GM23338 (cell line): ENCODE data around the gene BSCL2. TPM values are rescaled to one million over a fixed set of nuclear protein-coding genes. Genes with fewer than 3 reads are reported as not detected.
A peak's percentile ranks its signal among the peaks of the same experiment; 100 is the strongest.

ENCODE experiments used
- ATAC-seq: fragments of 200-7000 bp; cut with Tn5 transposase; 3 replicates; pipeline ENCODE4 v1.9.1; 2020
- DNase-seq: peaks from one replicate; pipeline ENCODE4 v3.0.0-alpha.2; 2015; ENCODE audit warnings: low spot score
- H2AFZ ChIP-seq: fragments of 200-600 bp; sonication (generic); 2 replicates; pipeline ENCODE4 v1.8.0; 2016; ENCODE audit warnings: antibody characterized with exemption, mild to moderate bottlenecking, moderate library complexity
- H3F3A ChIP-seq: fragments of 200-600 bp; sonication (generic); replicated peaks from 2 replicates; pipeline ENCODE4 v1.8.0; 2017; ENCODE audit warnings: antibody characterized with exemption, mixed run types, low read depth
- H3K27ac ChIP-seq: fragments of 200-600 bp; sonication (generic); 2 replicates; pipeline ENCODE4 v1.6.1; 2016; ENCODE audit warnings: low read depth
- H3K27me3 ChIP-seq: fragments of 200-600 bp; sonication (generic); 2 replicates; pipeline ENCODE4 v1.8.0; 2016; ENCODE audit warnings: mild to moderate bottlenecking, mixed run types, moderate library complexity; ENCODE audit not compliant: insufficient read depth
- H3K36me3 ChIP-seq: fragments of 200-600 bp; sonication (generic); 2 replicates; pipeline ENCODE4 v1.8.0; 2016; ENCODE audit warnings: mild to moderate bottlenecking; ENCODE audit not compliant: insufficient read depth
- H3K4me1 ChIP-seq: fragments of 200-600 bp; sonication (generic); 2 replicates; pipeline ENCODE4 v1.8.0; 2016; ENCODE audit warnings: mild to moderate bottlenecking, moderate library complexity; ENCODE audit not compliant: insufficient read depth
- H3K4me2 ChIP-seq: fragments of 200-600 bp; sonication (generic); 2 replicates; pipeline ENCODE4 v1.7.1; 2017; ENCODE audit warnings: mixed run types
- H3K4me3 ChIP-seq: fragments of 200-600 bp; sonication (generic); 2 replicates; pipeline ENCODE4 v1.6.1; 2016; ENCODE audit warnings: mixed run types
- H3K79me2 ChIP-seq: fragments of 200-600 bp; sonication (generic); replicated peaks from 2 replicates; pipeline ENCODE4 v1.8.0; 2017; ENCODE audit warnings: mild to moderate bottlenecking; ENCODE audit not compliant: insufficient read depth
- H3K9me2 ChIP-seq: fragments of 200-600 bp; sonication (generic); 2 replicates; pipeline ENCODE4 v1.8.0; 2017; ENCODE audit not compliant: insufficient read depth
- H4K20me1 ChIP-seq: fragments of 200-600 bp; sonication (generic); replicated peaks from 2 replicates; pipeline ENCODE4 v1.8.0; 2017; ENCODE audit warnings: mild to moderate bottlenecking; ENCODE audit not compliant: insufficient read depth
- H3K27ac Mint-ChIP-seq: 2 replicates; pipeline ENCODE4 v1.8.0; 2020; ENCODE audit warnings: inconsistent platforms, mild to moderate bottlenecking, moderate library complexity, mixed read lengths
- H3K27me3 Mint-ChIP-seq: 3 replicates; pipeline ENCODE4 v1.8.0; 2022; ENCODE audit warnings: low read depth, mild to moderate bottlenecking, moderate library complexity, mixed read lengths, inconsistent platforms; ENCODE audit not compliant: insufficient read depth, poor library complexity
- H3K36me3 Mint-ChIP-seq: 3 replicates; pipeline ENCODE4 v1.8.0; 2021; ENCODE audit warnings: low read depth, mild to moderate bottlenecking, inconsistent platforms, moderate library complexity, mixed read lengths
- H3K4me1 Mint-ChIP-seq: 3 replicates; pipeline ENCODE4 v1.8.0; 2020; ENCODE audit warnings: mild to moderate bottlenecking, inconsistent platforms, mixed read lengths
- H3K4me3 Mint-ChIP-seq: 3 replicates; pipeline ENCODE4 v1.8.0; 2021; ENCODE audit warnings: moderate library complexity, mild to moderate bottlenecking, inconsistent platforms, mixed read lengths
- H3K9me3 Mint-ChIP-seq: 3 replicates; pipeline ENCODE4 v1.8.0; 2020; ENCODE audit warnings: moderate library complexity, mild to moderate bottlenecking, inconsistent platforms, mixed read lengths
- CREB1 ChIP-seq: fragments of 250-450 bp; sonication (Bioruptor Pico); IDR thresholded peaks from 2 replicates; pipeline ENCODE4 v1.5.0; 2020; ENCODE audit warnings: low read depth, mild to moderate bottlenecking, moderate library complexity
- EZH2 ChIP-seq: fragments of 200-600 bp; sonication (generic); IDR thresholded peaks from one replicate; pipeline ENCODE4 v1.8.0; 2017; ENCODE audit warnings: antibody characterized with exemption, mild to moderate bottlenecking, low read depth; ENCODE audit not compliant: unreplicated experiment
- EZH2phosphoT487 ChIP-seq: fragments of 200-600 bp; sonication (generic); IDR thresholded peaks from one replicate; pipeline ENCODE4 v1.8.1; 2018; ENCODE audit warnings: antibody characterized with exemption; ENCODE audit not compliant: unreplicated experiment
- JUNB ChIP-seq: IDR thresholded peaks from one replicate; pipeline ENCODE4 v1.6.1; 2016; ENCODE audit warnings: antibody characterized with exemption; ENCODE audit not compliant: unreplicated experiment
- POLR2AphosphoS5 ChIP-seq: IDR thresholded peaks from 2 replicates; pipeline ENCODE4 v1.6.1; 2016; ENCODE audit warnings: antibody characterized with exemption, low read depth
- STAT1 ChIP-seq: IDR thresholded peaks from one replicate; pipeline ENCODE4 v1.6.1; 2016; ENCODE audit warnings: antibody characterized with exemption; ENCODE audit not compliant: unreplicated experiment
- ZNF114 ChIP-seq: fragments of 250-450 bp; sonication (Bioruptor Pico); IDR thresholded peaks from 2 replicates; pipeline ENCODE4 v1.5.0; 2020; ENCODE audit warnings: mild to moderate bottlenecking, moderate library complexity
- ZNF331 ChIP-seq: fragments of 250-450 bp; sonication (Bioruptor Pico); IDR thresholded peaks from 2 replicates; pipeline ENCODE4 v1.5.0; 2020; ENCODE audit warnings: low read depth, mild to moderate bottlenecking, moderate library complexity
- polyA plus RNA-seq: library from polyadenylated mRNA; unstranded; fragments of >200 nt; fragmentation: Nextera tagmentation; extraction: Ambion mirVana; gene quantifications from 2 replicates; pipeline ENCODE4 v1.2.1, GENCODE V29; 2016
- total RNA-seq: library from RNA; depleted of rRNA; stranded (reverse); fragments of >200 nt; shearing (Covaris generic); gene quantifications from 2 replicates; pipeline ENCODE4 v1.2.3, GENCODE V29; 2014
- TF ChIP-seq, protein P1 (sequence below), 2 experiments: fragments of 200-600 bp in 1 of 2; sonication (generic) in 1 of 2; conservative IDR thresholded peaks; 2 replicates each; pipeline versions ENCODE4 v1.5.1 to v1.6.1; 2016 to 2017; ENCODE audit warnings: antibody characterized with exemption in 2 of 2, low read depth in 2 of 2, mild to moderate bottlenecking in 2 of 2, moderate library complexity in 1 of 2
- TF ChIP-seq, protein P2 (sequence below): IDR thresholded peaks from one replicate; pipeline ENCODE4 v1.6.1; 2018; ENCODE audit warnings: antibody characterized with exemption; ENCODE audit not compliant: unreplicated experiment
- TF ChIP-seq, protein P3 (sequence below): IDR thresholded peaks from 2 replicates; pipeline ENCODE4 v1.6.1; 2016; ENCODE audit warnings: antibody characterized with exemption

The BSCL2 gene
- total and polyA plus RNA-seq, 2 experiments from 2014 or later: 60.2 to 81.7 TPM

DNA sequence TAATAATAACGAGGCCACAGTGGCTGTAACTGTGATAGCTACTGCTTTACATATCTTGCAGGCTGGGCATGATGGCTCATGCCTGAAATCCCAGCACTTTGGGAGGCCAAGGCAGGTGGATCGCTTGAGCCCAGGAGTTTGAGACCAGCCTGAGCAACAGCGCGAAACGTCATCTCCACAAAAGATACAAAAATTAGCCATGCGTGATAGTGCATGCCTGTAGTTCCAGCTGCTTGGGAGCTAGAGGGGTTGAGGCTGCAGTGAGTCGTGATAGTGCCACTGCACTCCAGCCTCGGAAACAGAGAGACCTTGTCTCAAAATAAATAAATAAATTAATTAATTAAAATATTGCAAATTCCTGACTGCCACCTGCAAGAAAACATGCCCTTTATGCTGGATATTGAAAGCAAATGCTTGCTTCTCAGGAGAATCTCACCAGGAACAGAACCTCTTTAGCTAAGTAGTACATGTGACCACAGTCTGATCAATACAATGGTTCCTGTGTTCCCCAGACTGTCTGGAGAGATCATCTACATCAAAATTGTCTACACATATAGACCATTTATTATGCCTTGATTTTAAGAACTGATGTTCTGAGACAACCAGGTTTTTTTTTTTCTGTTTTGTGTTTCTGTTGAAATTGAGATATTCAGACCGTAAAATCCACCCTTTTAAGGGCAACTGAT, 40.4 kb upstream of the BSCL2 start:
- Mint-ChIP-seq H3K27ac (no peak overlapping the region), H3K27me3 (peaks cover 12% of the 10 kb centered on the region), H3K4me3 (no peak overlapping the region), H3K36me3 (peaks cover 45% of the 10 kb centered on the region), H3K9me3 (no peaks in the 10 kb centered on the region), H3K4me1 (peaks cover 8% of the 10 kb centered on the region)
- H3K4me2 ChIP-seq: no peak overlapping the region
- H3K27ac ChIP-seq: peak overlapping the region; percentile 2
- H3K4me3 ChIP-seq: no peak overlapping the region
- H3K79me2 ChIP-seq: peaks cover 40% of the 10 kb centered on the region
- peaks cover 32% of the 10 kb centered on the region for H3K36me3 ChIP-seq
- no peaks in the 10 kb centered on the region for H3K27me3 ChIP-seq
- ATAC-seq: no peak
- no peak for DNase-seq
- H3K9me2 ChIP-seq: no peaks in the 10 kb centered on the region
- TF ChIP-seq ZNF331 (CRISPR knock-in tag) (no peak), CREB1 (no peak), JUNB (no peak), STAT1 (no peak), EZH2 (no peak), EZH2phosphoT487 (no peak), ZNF114 (CRISPR knock-in tag) (no peak), POLR2AphosphoS5 (no peak)
- TF ChIP-seq, protein P1, sequence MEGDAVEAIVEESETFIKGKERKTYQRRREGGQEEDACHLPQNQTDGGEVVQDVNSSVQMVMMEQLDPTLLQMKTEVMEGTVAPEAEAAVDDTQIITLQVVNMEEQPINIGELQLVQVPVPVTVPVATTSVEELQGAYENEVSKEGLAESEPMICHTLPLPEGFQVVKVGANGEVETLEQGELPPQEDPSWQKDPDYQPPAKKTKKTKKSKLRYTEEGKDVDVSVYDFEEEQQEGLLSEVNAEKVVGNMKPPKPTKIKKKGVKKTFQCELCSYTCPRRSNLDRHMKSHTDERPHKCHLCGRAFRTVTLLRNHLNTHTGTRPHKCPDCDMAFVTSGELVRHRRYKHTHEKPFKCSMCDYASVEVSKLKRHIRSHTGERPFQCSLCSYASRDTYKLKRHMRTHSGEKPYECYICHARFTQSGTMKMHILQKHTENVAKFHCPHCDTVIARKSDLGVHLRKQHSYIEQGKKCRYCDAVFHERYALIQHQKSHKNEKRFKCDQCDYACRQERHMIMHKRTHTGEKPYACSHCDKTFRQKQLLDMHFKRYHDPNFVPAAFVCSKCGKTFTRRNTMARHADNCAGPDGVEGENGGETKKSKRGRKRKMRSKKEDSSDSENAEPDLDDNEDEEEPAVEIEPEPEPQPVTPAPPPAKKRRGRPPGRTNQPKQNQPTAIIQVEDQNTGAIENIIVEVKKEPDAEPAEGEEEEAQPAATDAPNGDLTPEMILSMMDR (conservative IDR thresholded peaks at IDR 0.05; ENCODE audit: low read depth in 2 of 2): no peak
- TF ChIP-seq, protein P2, sequence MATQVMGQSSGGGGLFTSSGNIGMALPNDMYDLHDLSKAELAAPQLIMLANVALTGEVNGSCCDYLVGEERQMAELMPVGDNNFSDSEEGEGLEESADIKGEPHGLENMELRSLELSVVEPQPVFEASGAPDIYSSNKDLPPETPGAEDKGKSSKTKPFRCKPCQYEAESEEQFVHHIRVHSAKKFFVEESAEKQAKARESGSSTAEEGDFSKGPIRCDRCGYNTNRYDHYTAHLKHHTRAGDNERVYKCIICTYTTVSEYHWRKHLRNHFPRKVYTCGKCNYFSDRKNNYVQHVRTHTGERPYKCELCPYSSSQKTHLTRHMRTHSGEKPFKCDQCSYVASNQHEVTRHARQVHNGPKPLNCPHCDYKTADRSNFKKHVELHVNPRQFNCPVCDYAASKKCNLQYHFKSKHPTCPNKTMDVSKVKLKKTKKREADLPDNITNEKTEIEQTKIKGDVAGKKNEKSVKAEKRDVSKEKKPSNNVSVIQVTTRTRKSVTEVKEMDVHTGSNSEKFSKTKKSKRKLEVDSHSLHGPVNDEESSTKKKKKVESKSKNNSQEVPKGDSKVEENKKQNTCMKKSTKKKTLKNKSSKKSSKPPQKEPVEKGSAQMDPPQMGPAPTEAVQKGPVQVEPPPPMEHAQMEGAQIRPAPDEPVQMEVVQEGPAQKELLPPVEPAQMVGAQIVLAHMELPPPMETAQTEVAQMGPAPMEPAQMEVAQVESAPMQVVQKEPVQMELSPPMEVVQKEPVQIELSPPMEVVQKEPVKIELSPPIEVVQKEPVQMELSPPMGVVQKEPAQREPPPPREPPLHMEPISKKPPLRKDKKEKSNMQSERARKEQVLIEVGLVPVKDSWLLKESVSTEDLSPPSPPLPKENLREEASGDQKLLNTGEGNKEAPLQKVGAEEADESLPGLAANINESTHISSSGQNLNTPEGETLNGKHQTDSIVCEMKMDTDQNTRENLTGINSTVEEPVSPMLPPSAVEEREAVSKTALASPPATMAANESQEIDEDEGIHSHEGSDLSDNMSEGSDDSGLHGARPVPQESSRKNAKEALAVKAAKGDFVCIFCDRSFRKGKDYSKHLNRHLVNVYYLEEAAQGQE: no peak
- TF ChIP-seq, protein P3, sequence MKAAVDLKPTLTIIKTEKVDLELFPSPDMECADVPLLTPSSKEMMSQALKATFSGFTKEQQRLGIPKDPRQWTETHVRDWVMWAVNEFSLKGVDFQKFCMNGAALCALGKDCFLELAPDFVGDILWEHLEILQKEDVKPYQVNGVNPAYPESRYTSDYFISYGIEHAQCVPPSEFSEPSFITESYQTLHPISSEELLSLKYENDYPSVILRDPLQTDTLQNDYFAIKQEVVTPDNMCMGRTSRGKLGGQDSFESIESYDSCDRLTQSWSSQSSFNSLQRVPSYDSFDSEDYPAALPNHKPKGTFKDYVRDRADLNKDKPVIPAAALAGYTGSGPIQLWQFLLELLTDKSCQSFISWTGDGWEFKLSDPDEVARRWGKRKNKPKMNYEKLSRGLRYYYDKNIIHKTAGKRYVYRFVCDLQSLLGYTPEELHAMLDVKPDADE: no peak
- H4K20me1 ChIP-seq: peaks cover 34% of the 10 kb centered on the region
- H3F3A ChIP-seq: peaks cover 30% of the 10 kb centered on the region
- H2AFZ ChIP-seq: no peak overlapping the region
- no peaks in the 10 kb centered on the region for H3K4me1 ChIP-seq
